ENCODE measurements around the gene CTSC.
"Not testable (repeated sequence)": the region's sequence is repeated elsewhere in the genome, so short reads cannot be mapped to it uniquely, and the experiment has no call there.

CTSC gene

DNA sequence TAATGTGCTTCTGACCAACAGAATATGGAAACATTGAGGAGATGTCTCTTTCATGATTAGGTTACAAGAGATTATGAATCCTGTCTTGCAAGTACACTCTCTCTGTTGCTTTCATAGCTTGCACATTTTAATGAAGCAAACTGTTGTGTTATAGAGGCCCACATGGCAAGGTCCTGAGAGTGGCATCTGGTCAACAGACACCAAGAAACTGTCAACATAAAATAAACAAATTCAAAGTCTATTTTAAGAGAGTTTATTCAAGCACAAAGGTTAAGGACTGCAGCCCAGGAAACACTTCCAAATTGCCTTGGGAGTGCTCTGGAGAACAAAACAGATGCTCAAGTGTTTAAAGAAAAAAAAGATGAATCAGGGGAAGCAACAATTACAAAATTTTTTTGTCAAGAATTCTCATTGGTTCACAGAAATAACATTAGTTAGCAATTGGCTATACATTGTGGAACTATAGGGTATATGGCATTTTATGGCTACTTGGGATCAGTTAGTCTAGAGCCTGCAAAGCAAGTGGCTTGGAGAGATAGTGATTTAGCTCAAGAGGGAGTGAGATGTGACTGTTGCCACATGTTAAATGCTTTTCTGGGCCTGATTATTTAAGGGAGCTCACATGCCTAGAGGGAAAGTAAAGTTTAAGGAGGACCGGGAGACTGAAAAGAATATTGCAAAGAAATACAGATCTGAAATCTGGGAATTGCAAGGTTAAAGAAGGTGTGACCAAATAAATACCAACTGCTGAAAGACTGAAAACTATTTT is 54.6 kb downstream of the CTSC start:
- no peak for DNase-seq (ENCODE audit: low spot score)

DNA sequence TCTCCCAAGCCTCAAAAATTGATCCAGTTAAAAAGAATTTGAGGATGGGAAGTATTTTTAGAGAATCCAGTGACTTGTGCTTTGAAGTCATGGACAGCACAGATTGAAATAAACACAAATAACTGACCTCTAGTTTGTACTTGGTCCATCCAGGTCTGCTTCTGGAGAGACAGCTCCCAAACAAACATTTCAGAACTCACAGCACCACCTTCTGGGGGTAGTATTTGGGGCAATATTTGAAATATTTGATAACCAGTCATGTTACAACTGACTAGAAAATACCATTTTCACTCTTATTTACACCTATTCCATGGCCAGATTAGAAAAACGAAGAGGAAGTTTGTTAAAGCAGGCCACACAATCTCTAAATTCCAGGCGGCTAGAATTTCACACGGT is 56.2 kb downstream of the CTSC start:
- DNase-seq (ENCODE audit: low spot score) = no peak

DNA sequence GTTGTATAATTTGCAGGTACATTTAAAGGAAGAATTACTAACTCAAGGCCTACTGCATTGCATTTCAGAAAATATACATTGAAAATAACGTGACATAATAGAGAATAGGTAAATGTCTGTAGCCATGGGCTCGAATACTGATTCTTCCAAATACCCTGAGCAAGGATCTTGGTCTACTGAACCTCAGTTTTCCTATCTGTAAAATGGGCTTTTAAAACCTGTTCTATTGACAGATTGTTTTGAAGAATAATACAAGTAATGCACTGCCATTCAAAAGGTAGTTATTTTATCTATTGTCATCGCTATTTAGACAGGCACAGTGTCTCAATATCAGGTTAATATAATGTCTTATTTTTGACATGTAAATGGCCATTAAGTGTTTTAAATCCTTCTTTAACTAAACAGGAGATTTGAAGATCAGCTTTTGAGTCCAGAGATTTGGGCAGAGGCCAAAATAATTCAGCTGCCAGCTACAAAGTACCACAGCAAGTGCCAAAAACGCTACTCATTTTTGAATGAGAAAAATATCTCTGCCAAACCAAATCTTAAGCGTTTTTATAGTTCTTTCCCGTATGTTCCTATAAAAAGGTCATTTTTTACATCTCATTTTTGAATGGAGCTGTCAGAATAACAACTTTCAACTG is 56.7 kb downstream of the CTSC start:
- DNase-seq (ENCODE audit: low spot score) = no peak

DNA sequence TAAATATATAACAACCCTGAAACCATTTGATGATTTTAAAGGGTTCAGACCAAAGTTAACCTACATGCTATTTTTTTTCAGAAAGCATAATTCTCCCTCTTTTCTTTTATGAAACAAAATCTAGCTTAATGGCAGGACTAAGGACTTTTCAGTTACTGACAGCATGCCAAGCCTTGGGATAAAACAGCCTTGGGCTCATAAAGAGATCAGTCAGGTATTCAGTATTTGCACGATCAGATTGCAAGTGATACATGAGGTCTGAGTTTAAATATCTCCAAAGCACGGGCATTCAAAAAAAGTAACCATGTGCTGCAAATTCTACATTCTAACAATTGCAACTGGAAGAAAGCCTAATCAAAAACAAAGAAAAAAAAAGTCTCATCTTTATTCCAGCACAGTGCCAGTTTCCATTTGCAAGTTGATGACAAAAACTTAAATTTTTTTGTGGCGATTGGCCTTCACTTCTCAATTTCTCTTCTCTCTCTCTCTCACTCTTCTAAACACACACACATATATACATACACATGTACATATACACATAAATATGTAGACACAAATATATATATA is 60.1 kb downstream of the CTSC start:
- DNase-seq (ENCODE audit: low spot score) = no peak

DNA sequence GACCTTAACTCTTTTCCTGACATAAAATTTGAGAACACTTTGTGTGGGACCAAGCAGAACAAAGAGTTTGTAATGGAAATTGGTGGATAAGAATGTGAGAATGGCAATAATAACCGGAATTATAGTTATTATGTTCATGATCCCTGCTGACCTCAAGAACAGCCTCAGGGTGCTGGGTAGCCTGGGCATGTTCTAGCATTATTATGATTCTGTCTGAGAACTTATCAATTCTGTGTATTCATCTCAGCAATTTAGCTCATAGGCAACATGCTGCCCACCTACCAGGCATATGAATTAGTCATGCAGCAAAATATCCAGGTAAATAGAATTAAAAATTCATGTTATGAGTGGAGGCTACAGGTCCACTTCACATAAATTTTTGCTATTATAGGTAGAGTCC is 61.9 kb downstream of the CTSC start:
- no peak for DNase-seq (ENCODE audit: low spot score)

DNA sequence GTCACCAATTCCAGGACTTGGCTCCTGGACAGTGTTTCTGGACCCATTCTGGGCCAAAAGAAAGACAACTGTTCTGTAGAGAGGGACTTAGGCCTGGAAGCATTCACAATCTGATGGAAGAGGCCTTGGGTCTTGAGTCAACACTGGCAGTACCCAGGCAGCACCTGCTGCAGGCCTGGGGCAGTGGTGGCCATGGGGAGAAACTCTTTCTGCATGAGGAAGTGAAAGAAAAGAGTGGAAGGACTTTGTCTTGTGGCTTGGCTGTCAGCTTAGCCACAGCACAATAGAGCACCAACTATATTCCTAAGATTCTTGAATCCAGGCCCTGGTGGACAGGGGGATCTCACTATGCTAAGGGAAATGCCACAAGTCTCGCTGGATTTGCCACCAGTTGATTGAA is 70.6 kb downstream of the CTSC start:
- DNase-seq (ENCODE audit: low spot score) = no peak

DNA sequence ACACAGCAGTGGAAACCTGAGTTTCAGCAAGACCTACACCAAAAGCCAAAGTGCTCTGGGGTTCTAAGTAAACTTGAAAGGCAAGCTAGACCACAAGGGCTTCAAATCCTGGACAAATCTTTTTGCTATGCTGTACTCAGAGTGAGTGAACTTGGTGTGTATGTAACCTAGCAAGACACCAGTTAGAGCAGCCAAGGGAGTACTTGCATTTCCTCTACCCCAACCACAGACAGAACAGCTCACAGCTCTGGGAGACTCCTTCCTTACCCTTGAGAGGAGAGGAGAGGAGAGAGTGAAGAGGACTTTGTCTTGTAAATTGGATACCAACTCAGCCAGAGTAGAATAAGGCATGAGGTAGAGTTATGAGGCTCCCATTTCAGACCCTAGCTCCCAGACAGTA is 71.4 kb downstream of the CTSC start:
- DNase-seq (ENCODE audit: low spot score) = no peak

DNA sequence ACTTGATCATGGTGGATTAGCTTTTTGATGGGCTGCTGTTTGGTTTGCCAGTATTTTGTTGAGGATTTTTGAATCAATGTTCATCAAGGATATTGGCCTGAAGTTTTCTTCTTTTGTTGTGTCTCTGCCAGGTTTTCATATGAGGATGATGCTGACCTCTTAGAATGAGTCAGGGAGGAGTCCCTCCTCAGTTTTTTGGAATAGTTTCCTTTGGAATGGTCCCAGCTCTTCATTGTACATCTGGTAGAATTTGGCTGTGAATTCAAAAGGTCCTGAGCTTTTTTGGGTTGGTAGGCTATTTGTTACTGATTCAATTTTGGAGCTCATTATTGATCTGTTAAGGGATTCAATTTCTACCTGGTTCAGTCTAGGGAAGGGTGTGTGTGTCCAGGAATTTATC is 78.1 kb downstream of the CTSC start:
- DNase-seq (ENCODE audit: low spot score) = no peak

DNA sequence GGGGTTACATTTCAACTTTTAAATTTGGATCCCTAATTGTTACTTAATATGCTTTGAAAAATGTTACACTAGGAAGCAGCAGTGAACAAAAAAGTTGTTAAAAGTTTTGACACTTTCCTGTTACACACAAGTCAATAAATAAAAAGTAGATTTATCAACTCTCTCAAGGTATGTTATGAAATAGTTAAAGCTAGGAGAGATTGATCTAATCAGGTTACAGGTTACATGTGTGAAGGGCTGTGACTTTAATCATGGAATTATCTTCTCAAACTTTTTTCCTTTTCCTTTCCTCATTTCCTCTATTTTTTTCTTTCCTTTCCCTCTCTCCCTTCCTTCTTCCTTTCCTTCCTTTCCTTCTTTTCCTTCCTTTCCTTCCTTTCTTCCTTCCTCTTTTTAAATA is 85.3 kb downstream of the CTSC start:
- no peak for DNase-seq (ENCODE audit: low spot score)

DNA sequence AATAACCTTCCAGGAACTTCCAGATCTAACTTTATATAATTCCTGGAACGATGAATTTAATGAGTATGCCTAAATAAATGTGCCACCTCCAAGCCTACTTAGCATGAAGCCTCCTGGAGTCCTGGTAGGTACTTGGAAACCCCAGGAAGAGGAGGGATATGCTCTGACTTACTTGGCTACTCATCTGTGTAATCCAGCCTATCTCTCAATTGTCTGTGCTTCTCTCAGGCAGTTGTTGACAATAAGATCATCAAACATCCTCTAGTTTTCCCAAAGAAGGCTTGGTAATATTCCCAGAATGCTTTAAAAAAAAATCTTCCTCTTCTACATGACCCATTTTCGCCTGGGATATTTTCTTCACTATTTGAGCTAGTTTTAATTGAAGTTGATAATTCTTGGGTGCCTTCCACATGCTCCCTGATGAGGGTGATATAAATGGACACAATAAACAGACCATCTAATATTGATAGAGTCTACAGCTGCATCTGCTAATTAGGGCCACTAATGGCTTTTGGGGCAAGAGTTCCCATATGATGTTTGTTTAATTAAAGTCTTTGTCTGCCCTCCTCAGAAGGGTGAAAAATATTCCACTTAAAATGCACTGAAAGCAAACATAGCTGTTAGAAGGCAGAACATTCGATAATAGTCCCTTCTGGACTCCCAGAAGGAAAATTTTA is 86.8 kb downstream of the CTSC start:
- no peak for DNase-seq (ENCODE audit: low spot score)

DNA sequence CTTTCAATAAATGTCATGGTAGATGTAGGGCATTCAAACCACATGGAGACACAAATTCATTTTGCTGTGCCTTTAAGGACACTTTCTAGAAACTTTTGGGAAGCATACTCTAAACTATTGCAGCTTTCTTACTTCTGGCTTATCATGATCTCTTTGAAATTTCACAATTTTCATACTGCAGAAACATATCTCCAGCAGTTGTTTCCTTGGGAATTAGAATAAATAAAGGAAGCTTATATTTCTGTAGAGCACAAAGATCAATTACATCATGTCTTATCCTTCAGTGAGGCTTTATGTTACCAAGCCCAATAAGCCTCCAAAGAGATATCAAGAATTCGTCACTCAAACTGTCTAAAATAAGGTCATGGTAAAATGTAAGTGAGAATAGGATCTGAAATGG is 87.8 kb downstream of the CTSC start:
- no peak for DNase-seq (ENCODE audit: low spot score)

DNA sequence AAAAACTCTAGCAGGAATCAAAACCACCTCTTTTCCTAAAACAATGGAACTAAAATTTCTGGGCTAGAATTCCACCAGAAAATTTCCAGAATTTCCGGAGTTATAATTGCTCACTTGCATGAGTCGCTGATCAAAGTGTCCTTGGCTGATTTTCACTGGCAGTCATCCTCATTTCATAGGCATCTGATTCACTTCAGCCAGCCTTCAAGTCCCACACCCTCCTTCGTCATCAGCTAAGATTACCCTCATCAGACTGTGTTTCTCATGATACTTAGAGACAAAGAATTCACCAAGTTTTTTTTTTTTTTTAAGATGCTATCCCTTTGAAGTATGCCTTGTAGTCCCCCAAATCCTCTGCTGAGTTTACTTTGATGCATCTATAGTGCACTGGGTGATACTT is 90.8 kb downstream of the CTSC start:
- DNase-seq (ENCODE audit: low spot score) = no peak

DNA sequence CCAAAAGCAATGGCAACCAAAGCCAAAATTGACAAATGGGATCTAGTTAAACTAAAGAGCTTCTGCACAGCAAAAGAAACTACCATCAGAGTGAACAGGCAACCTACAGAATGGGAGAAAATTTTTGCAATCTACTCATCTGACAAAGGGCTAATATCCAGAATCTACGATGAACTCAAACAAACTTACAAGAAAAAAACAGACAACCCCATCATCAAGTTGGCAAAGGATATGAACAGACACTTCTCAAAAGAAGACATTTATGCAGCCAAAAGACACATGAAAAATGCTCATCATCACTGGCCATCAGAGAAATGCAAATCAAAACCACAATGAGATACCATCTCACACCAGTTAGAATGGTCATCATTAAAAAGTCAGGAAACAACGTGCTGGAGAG is 92.0 kb downstream of the CTSC start:
- DNase-seq (ENCODE audit: low spot score) = not testable (repeated sequence)

Data from hematopoietic multipotent progenitor cell treated with erythropoietin and hydrocortisone succinate and interleukin-3 and kit ligand, for 15 days (in vitro differentiated cells).